Keratinocyte (primary cell): ENCODE measurements around the gene PLPPR1.

ENCODE experiments used
- EZH2 ChIP-seq: IDR thresholded peaks from one replicate; pipeline ENCODE4 v1.6.1; 2012; ENCODE audit warnings: inconsistent platforms, mild to moderate bottlenecking, low read length, moderate library complexity
- TF ChIP-seq, protein P1 (sequence below), 3 experiments: IDR thresholded peaks in 1 of 3; conservative IDR thresholded peaks in 1 of 3; optimal IDR thresholded peaks in 1 of 3; 2 replicates in 2 of 3; 3 replicates in 1 of 3; pipeline versions ENCODE3 to v1.5.1; 2011; ENCODE audit warnings: low read length in 3 of 3, mild to moderate bottlenecking in 3 of 3, moderate library complexity in 2 of 3, control low read depth in 1 of 3, inconsistent platforms in 1 of 3; ENCODE audit not compliant: insufficient read depth in 2 of 3; ENCODE audit errors: extremely low read depth in 1 of 3

DNA sequence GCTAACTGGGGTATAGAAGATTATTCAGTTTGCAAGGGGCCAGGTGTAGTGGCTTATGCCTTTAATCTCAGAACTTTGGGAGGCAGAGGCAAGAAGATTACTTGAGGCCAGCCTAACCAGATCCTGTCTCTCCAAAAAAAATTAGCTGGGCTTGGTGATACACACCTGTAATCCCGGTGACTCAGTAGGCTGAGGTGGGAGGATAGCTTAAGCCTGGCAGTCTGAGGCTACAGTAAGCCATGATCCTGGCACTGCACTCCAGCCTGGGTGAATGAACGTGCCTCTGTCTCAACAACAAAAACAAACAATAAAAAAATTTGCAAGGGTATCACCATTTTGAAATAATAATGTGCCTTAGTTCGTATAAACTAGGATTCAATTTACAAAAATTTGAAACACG, 305.0 kb downstream of the PLPPR1 start:
- TF ChIP-seq, protein P1, sequence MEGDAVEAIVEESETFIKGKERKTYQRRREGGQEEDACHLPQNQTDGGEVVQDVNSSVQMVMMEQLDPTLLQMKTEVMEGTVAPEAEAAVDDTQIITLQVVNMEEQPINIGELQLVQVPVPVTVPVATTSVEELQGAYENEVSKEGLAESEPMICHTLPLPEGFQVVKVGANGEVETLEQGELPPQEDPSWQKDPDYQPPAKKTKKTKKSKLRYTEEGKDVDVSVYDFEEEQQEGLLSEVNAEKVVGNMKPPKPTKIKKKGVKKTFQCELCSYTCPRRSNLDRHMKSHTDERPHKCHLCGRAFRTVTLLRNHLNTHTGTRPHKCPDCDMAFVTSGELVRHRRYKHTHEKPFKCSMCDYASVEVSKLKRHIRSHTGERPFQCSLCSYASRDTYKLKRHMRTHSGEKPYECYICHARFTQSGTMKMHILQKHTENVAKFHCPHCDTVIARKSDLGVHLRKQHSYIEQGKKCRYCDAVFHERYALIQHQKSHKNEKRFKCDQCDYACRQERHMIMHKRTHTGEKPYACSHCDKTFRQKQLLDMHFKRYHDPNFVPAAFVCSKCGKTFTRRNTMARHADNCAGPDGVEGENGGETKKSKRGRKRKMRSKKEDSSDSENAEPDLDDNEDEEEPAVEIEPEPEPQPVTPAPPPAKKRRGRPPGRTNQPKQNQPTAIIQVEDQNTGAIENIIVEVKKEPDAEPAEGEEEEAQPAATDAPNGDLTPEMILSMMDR (optimal IDR thresholded peaks at IDR 0.05 in 1 of 3, IDR thresholded peaks at IDR 0.05 in 1 of 3, conservative IDR thresholded peaks at IDR 0.05 in 1 of 3; ENCODE audit: extremely low read depth in 1 of 3, insufficient read depth in 2 of 3, low read length in 3 of 3): no peak
- no peak for TF ChIP-seq EZH2
